GM19239 (cell line): ENCODE results near the gene SPON1.
A peak's percentile ranks its signal among the peaks of the same experiment; 100 is the strongest.
"Not testable (repeated sequence)": the region's sequence is repeated elsewhere in the genome, so short reads cannot be mapped to it uniquely, and the experiment has no call there.

Experiments
- DNase-seq: peaks from one replicate; pipeline ENCODE4 v3.0.0; 2011; ENCODE audit warnings: low spot score; ENCODE audit not compliant: insufficient read length
- FAIRE-seq: peaks from 2 replicates; lab custom pipeline; 2011; peaks lifted over from hg19 to GRCh38; lab: Jason Lieb, UNC

SPON1 gene

GRCh38 chr11:14158393-14158792 is 195.9 kb downstream of the SPON1 start:
- no peak for FAIRE-seq

GRCh38 chr11:14163576-14163975 is 201.1 kb downstream of the SPON1 start:
- DNase-seq: no peak
- no peak for FAIRE-seq

More at GRCh38 chr11:14158393-14158792, 195.9 kb downstream of the SPON1 start:
- no peak for DNase-seq

GRCh38 chr11:14173679-14174078 is 211.2 kb downstream of the SPON1 start:
- DNase-seq, FAIRE-seq: not testable (repeated sequence)

GRCh38 chr11:14179116-14179820 is 216.7 kb downstream of the SPON1 start:
- DNase-seq (no peak), FAIRE-seq (no peak)

- FAIRE-seq (no peak), DNase-seq (no peak)
These were observed 218.6 kb downstream of the SPON1 start for GRCh38 chr11:14181121-14181520.

GRCh38 chr11:14182833-14183364 is 220.4 kb downstream of the SPON1 start:
- no peak for DNase-seq
- FAIRE-seq: no peak

- DNase-seq (no peak), FAIRE-seq (no peak)
These were observed 221.8 kb downstream of the SPON1 start for GRCh38 chr11:14184028-14184940.

GRCh38 chr11:14185461-14185860 is 222.9 kb downstream of the SPON1 start:
- FAIRE-seq: no peak

GRCh38 chr11:14186046-14186775 is 223.7 kb downstream of the SPON1 start:
- no peak for FAIRE-seq
- DNase-seq: no peak

More at GRCh38 chr11:14185461-14185860, 222.9 kb downstream of the SPON1 start:
- DNase-seq: no peak

GRCh38 chr11:14189874-14190273 is 227.4 kb downstream of the SPON1 start:
- FAIRE-seq (no peak), DNase-seq (no peak)

GRCh38 chr11:14190992-14191778 is 228.7 kb downstream of the SPON1 start:
- FAIRE-seq (no peak), DNase-seq (no peak)

- no peak for FAIRE-seq
- DNase-seq: no peak
These were observed 231.1 kb downstream of the SPON1 start for GRCh38 chr11:14193644-14194043.

- peak; percentile 71 for FAIRE-seq
These were observed 240.0 kb downstream of the SPON1 start for GRCh38 chr11:14202251-14203196.

GRCh38 chr11:14203321-14203720 is 240.8 kb downstream of the SPON1 start:
- DNase-seq: no peak
- FAIRE-seq: no peak

More at GRCh38 chr11:14202251-14203196, 240.0 kb downstream of the SPON1 start:
- peak; percentile 4 for DNase-seq

- DNase-seq (no peak), FAIRE-seq (no peak)
These were observed 250.5 kb downstream of the SPON1 start for GRCh38 chr11:14212986-14213385.

- no peak for DNase-seq
- FAIRE-seq: no peak
These were observed 256.2 kb downstream of the SPON1 start for GRCh38 chr11:14218728-14219127.

- FAIRE-seq: no peak
- DNase-seq: no peak
These were observed 261.2 kb downstream of the SPON1 start for GRCh38 chr11:14223636-14224288.

GRCh38 chr11:14224395-14224794 is 261.9 kb downstream of the SPON1 start:
- FAIRE-seq (no peak), DNase-seq (no peak)
